ENCODE data around the gene C1orf50.

DNA sequence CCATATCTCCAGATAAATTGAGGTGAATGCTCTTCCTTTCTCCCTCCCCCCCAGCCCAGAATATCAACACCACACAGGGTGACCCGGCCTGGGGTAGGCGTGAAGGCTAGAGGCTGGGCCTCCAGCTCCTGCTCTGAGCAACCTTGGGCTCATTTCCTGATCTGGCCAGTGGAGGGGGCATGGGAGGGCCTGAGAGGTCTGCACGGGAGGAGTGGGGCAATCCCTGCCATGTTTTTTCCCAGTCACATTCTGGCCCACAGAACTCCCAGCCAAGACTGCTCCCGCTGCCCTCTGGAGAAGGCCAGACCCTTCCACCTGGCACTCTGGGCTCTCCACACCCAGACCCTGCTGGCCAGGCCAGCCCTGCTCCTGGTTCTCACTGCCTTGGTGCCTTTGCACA lies 30.9 kb upstream of the C1orf50 start:
- TF ChIP-seq SIN3A (IDR thresholded peaks at IDR 0.05; ENCODE audit: borderline replicate concordance, insufficient read depth, low read length) (no peak), POLR2AphosphoS5 (IDR thresholded peaks at IDR 0.05; ENCODE audit: low read depth, low read length) (no peak)
- TF ChIP-seq, protein P1, sequence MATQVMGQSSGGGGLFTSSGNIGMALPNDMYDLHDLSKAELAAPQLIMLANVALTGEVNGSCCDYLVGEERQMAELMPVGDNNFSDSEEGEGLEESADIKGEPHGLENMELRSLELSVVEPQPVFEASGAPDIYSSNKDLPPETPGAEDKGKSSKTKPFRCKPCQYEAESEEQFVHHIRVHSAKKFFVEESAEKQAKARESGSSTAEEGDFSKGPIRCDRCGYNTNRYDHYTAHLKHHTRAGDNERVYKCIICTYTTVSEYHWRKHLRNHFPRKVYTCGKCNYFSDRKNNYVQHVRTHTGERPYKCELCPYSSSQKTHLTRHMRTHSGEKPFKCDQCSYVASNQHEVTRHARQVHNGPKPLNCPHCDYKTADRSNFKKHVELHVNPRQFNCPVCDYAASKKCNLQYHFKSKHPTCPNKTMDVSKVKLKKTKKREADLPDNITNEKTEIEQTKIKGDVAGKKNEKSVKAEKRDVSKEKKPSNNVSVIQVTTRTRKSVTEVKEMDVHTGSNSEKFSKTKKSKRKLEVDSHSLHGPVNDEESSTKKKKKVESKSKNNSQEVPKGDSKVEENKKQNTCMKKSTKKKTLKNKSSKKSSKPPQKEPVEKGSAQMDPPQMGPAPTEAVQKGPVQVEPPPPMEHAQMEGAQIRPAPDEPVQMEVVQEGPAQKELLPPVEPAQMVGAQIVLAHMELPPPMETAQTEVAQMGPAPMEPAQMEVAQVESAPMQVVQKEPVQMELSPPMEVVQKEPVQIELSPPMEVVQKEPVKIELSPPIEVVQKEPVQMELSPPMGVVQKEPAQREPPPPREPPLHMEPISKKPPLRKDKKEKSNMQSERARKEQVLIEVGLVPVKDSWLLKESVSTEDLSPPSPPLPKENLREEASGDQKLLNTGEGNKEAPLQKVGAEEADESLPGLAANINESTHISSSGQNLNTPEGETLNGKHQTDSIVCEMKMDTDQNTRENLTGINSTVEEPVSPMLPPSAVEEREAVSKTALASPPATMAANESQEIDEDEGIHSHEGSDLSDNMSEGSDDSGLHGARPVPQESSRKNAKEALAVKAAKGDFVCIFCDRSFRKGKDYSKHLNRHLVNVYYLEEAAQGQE (IDR thresholded peaks at IDR 0.05; ENCODE audit: insufficient read depth in 1 of 2, low read depth in 2 of 2, low read length in 2 of 2) = no peak

Measured in PFSK-1 (cell line).